MCF 10A (cell line): ENCODE measurements around the gene SLC24A3. TPM values are rescaled to one million over a fixed set of nuclear protein-coding genes. Genes with fewer than 3 reads are reported as not detected.

Experiments
- BruUV-seq: library from RNA; stranded (reverse); fragments of 400-500 nt; replicated peaks from 2 replicates; lab custom pipeline; 2021; lab: Mats Ljungman, UMichigan
- CTCF ChIA-PET: fragments of 300-600 bp; sonication (Branson Sonifier 250); formaldehyde crosslinking; extraction: SDS; loops from one replicate; lab custom pipeline; 2021; ENCODE audit warnings: antibody characterized with exemption, inconsistent platforms; lab: Yijun Ruan, JAX
- POLR2A ChIA-PET: fragments of 300-600, 350-650 bp; sonication (Branson Sonifier 250); formaldehyde crosslinking; extraction: SDS; loops from one replicate; lab custom pipeline; 2020; ENCODE audit warnings: antibody characterized with exemption, inconsistent platforms; lab: Yijun Ruan, JAX
- DNase-seq: peaks from one replicate; pipeline ENCODE4 v3.0.0-alpha.2; 2018; ENCODE audit not compliant: unreplicated experiment
- H3K27ac Mint-ChIP-seq: one replicate; pipeline ENCODE4 v1.8.0; 2022; ENCODE audit warnings: mild to moderate bottlenecking, low read depth, mixed read lengths; ENCODE audit not compliant: unreplicated experiment
- H3K27me3 Mint-ChIP-seq: one replicate; pipeline ENCODE4 v1.8.0; 2022; ENCODE audit warnings: mixed read lengths; ENCODE audit not compliant: insufficient read depth, unreplicated experiment
- H3K36me3 Mint-ChIP-seq: one replicate; pipeline ENCODE4 v1.8.0; 2022; ENCODE audit warnings: mild to moderate bottlenecking, moderate library complexity, mixed read lengths; ENCODE audit not compliant: insufficient read depth, unreplicated experiment
- H3K4me1 Mint-ChIP-seq: one replicate; pipeline ENCODE4 v1.8.0; 2022; ENCODE audit warnings: mixed read lengths; ENCODE audit not compliant: insufficient read depth, unreplicated experiment
- H3K4me3 Mint-ChIP-seq: one replicate; pipeline ENCODE4 v1.8.0; 2022; ENCODE audit warnings: mild to moderate bottlenecking, moderate library complexity, mixed read lengths; ENCODE audit not compliant: unreplicated experiment
- H3K9me3 Mint-ChIP-seq: one replicate; pipeline ENCODE4 v1.8.0; 2022; ENCODE audit warnings: mixed read lengths; ENCODE audit not compliant: unreplicated experiment
- CTCF ChIP-seq: fragments of 200-600 bp; IDR thresholded peaks from one replicate; pipeline ENCODE4 v1.8.0; 2022; ENCODE audit warnings: antibody characterized with exemption, mild to moderate bottlenecking; ENCODE audit not compliant: unreplicated experiment
- intact Hi-C: fragments of 100-400 bp; cut with micrococcal nuclease; formaldehyde crosslinking; loops from 2 replicates; pipeline ENCODE4 v1.14.1; 2022
- total RNA-seq: library from RNA; stranded (reverse); gene quantifications from 2 replicates; pipeline ENCODE4 v1.2.3, GENCODE V29; 2022

Gene SLC24A3
- total RNA-seq, 1 experiment from 2014 or later: not detected

- intact Hi-C loops: no loop called here
- Mint-ChIP-seq H3K36me3 (no peaks in the 10 kb centered on the region), H3K9me3 (no peaks in the 10 kb centered on the region), H3K27me3 (no peaks in the 10 kb centered on the region), H3K4me3 (no peak overlapping the region), H3K27ac (no peak overlapping the region), H3K4me1 (no peaks in the 10 kb centered on the region)
- ChIA-PET POLR2A (no interaction called here), CTCF (interaction anchor here (1.0 kb wide), 1 partner anchor 285 kb away, joined by 3 read pairs; no protein-coding TSS in a partner anchor)
- no peak for TF ChIP-seq CTCF
- no TSS peak for BruUV-seq
- DNase-seq: no peak
These were observed 278.8 kb downstream of the SLC24A3 start for GRCh38 chr20:19491241-19491640.

- H3K27me3 Mint-ChIP-seq: no peaks in the 10 kb centered on the region
- CTCF ChIA-PET: no interaction called here
- no peak overlapping the region for H3K4me3 Mint-ChIP-seq
- DNase-seq: no peak
- no peak for TF ChIP-seq CTCF
- intact Hi-C loops: no loop called here
- no peaks in the 10 kb centered on the region for H3K36me3 Mint-ChIP-seq
- H3K4me1 Mint-ChIP-seq: no peaks in the 10 kb centered on the region
- POLR2A ChIA-PET: no interaction called here
- H3K27ac Mint-ChIP-seq: no peak overlapping the region
- no TSS peak for BruUV-seq
- H3K9me3 Mint-ChIP-seq: no peaks in the 10 kb centered on the region
These were observed 279.7 kb downstream of the SLC24A3 start for GRCh38 chr20:19492116-19492515.

- no peaks in the 10 kb centered on the region for H3K9me3 Mint-ChIP-seq
- POLR2A ChIA-PET: no interaction called here
- H3K4me3 Mint-ChIP-seq: no peak overlapping the region
- DNase-seq: no peak
- no peak for TF ChIP-seq CTCF
- CTCF ChIA-PET: no interaction called here
- no peaks in the 10 kb centered on the region for H3K4me1 Mint-ChIP-seq
- H3K27ac Mint-ChIP-seq: no peak overlapping the region
- intact Hi-C loops: no loop called here
- H3K27me3 Mint-ChIP-seq: no peaks in the 10 kb centered on the region
- H3K36me3 Mint-ChIP-seq: no peaks in the 10 kb centered on the region
- BruUV-seq: no TSS peak
These were observed 280.4 kb downstream of the SLC24A3 start for GRCh38 chr20:19492687-19493336.

- POLR2A ChIA-PET: no interaction called here
- Mint-ChIP-seq H3K27ac (no peak overlapping the region), H3K27me3 (no peaks in the 10 kb centered on the region), H3K36me3 (peaks cover 6% of the 10 kb centered on the region), H3K4me1 (no peaks in the 10 kb centered on the region), H3K4me3 (no peak overlapping the region), H3K9me3 (peaks cover 8% of the 10 kb centered on the region)
- intact Hi-C loops: no loop called here
- DNase-seq: no peak
- no peak for TF ChIP-seq CTCF
- no TSS peak for BruUV-seq
- CTCF ChIA-PET: interaction anchor here (0.6 to 1.2 kb wide), 5 partner anchors 15 to 1146 kb away, joined by 3 to 4 read pairs (median 3); partner anchors contain the start of gene SLC24A3
These were observed 281.5 kb downstream of the SLC24A3 start for GRCh38 chr20:19493794-19494495.
